ENCODE measurements around the gene AP2A2. TPM values are rescaled to one million over a fixed set of nuclear protein-coding genes. Genes with fewer than 3 reads are reported as not detected.

AP2A2 gene
- total RNA-seq, 2 experiments from 2014 or later = 24.9 to 43.0 TPM

DNA sequence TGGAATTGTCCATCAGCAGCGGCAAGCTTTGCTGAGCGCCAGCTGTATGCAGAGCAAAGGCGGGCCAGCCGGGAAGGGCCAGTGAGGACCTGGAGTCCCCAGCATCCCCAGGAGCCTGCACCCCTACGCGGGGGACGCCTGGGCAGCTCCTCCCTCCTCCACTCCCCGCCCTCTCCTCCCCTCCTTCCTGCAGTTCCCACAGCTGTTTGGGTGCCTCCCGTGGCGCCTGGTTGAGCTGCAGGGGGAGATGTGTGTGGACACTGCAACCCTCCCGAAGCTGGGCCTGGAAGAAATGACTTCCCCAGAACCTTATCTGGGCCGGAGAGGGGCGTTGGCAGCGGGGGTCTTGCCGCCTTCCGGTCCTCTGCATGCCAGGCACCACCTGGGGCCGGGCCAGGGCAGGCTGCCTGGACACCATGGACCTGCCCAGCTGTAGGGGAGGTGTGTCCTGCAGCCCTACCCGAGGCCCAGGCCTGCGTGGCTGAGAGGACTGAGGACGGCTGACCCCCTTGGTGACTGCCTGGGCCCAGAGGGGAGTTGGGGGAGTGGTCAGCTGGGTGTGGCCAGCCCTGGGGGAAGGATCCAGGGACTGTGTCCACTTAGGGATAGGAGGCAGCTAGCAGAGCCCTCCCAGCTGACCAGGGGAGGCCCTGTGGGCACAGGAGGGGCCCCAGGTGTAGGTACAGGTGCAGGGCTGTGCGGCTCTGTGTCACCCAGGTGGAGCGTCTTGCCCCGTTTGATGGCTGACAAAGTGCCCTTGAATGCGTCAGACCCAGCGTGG is 127.6 kb downstream of the AP2A2 start:
- Histone ChIP-seq H3K27ac (ENCODE audit: low read depth, low read length, poor library complexity, severe bottlenecking) (no peak overlapping the region), H3K79me2 (ENCODE audit: insufficient read depth, low read depth, low read length) (no peaks in the 10 kb centered on the region), H3K36me3 (ENCODE audit: insufficient read depth, low read length) (no peaks in the 10 kb centered on the region), H3K9me2 (ENCODE audit: insufficient read depth, low read length) (no peaks in the 10 kb centered on the region), H2AFZ (ENCODE audit: low read length) (no peak overlapping the region), H4K20me1 (ENCODE audit: insufficient read depth, low read length) (no peaks in the 10 kb centered on the region), H3K4me1 (ENCODE audit: insufficient read depth, low read length, poor library complexity, severe bottlenecking) (no peaks in the 10 kb centered on the region), H3K9me3 (ENCODE audit: low read length) (no peaks in the 10 kb centered on the region), H3K4me3 (ENCODE audit: low read depth, low read length, poor library complexity, severe bottlenecking) (no peak overlapping the region), H3K4me2 (ENCODE audit: low read length) (no peak overlapping the region)
- ChIA-PET CTCF (ENCODE audit: unreplicated experiment) (interaction anchor here (0.5 kb wide), 1 partner anchor 29 kb away, joined by 4 read pairs; no protein-coding TSS in a partner anchor), POLR2A (no interaction called here)
- no peak for TF ChIP-seq EZH2phosphoT487 (IDR thresholded peaks at IDR 0.05; ENCODE audit: borderline replicate concordance, low read depth, low read length)
- TF ChIP-seq CTCF (conservative IDR thresholded peaks at IDR 0.05; ENCODE audit: low read length) = no peak
- DNase-seq (ENCODE audit: low spot score) = no peak
- intact Hi-C loops (cut with micrococcal nuclease; ENCODE audit: unreplicated experiment) = no loop called here
- no TSS peak for BruUV-seq (replicated peaks)

DNA sequence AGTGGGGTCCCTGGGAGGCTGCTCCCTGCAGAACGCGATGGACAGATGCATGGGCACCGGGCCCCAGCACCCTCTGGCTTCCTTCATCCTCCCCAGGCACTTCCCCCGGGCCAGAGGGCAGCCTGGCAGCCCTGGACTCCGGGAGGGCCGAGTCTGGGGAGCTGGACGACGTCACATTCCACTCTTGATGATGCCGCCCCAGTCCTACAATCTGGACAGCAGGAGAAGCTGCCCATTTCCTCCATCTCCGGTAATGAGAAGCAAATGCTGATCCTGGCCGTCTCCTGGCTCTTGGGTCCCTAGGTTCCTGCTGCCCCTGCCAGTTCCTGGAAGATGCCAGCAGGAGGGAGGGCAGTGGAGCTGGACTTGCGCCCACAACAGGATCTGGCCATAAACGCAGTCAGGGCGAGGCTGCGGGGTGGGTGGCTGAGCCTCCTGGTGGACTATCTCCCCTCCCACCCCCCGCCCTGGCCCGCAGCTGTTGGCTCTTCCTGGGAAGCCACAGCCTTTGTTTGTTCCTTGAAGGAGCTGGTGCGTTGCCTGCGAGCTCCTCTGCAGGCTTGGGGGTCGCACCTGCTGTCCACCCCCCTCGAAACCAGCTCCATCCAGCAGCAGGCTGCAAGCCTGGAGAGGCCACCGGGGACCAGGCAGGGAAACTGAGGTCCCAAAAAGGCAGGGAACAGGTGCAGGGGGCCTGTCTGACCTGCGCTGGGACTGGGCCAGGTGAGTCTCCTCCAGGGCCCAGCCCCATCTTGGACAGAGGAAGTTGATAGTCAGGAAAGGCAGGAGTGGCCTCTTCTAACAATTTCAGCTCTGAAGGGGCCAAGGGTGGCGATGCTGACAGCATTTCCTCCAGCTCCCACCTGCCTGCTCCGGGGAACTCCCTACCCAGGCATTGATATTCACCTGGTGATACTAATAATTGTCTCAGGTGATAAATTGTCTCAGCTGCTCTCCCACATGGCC is 128.8 kb downstream of the AP2A2 start:
- Histone ChIP-seq H3K27ac (ENCODE audit: low read depth, low read length, poor library complexity, severe bottlenecking) (no peak overlapping the region), H4K20me1 (ENCODE audit: insufficient read depth, low read length) (no peaks in the 10 kb centered on the region), H3K36me3 (ENCODE audit: insufficient read depth, low read length) (no peaks in the 10 kb centered on the region), H3K9me2 (ENCODE audit: insufficient read depth, low read length) (no peaks in the 10 kb centered on the region), H3K9me3 (ENCODE audit: low read length) (no peaks in the 10 kb centered on the region), H2AFZ (ENCODE audit: low read length) (no peak overlapping the region), H3K4me3 (ENCODE audit: low read depth, low read length, poor library complexity, severe bottlenecking) (no peak overlapping the region), H3K4me2 (ENCODE audit: low read length) (no peak overlapping the region), H3K4me1 (ENCODE audit: insufficient read depth, low read length, poor library complexity, severe bottlenecking) (no peaks in the 10 kb centered on the region), H3K79me2 (ENCODE audit: insufficient read depth, low read depth, low read length) (no peaks in the 10 kb centered on the region)
- CTCF ChIA-PET (ENCODE audit: unreplicated experiment) = interaction anchor here (0.6 kb wide), 1 partner anchor 111 kb away, joined by 3 read pairs; no protein-coding TSS in a partner anchor
- intact Hi-C loops (cut with micrococcal nuclease; ENCODE audit: unreplicated experiment) = no loop called here
- DNase-seq (ENCODE audit: low spot score) = no peak
- TF ChIP-seq CTCF (conservative IDR thresholded peaks at IDR 0.05; ENCODE audit: low read length) (no peak), EZH2phosphoT487 (IDR thresholded peaks at IDR 0.05; ENCODE audit: borderline replicate concordance, low read depth, low read length) (no peak)
- POLR2A ChIA-PET = no interaction called here
- BruUV-seq (replicated peaks) = no TSS peak

All from OCI-LY7 (cell line).